Coronary artery (tissue), 2 donors: Measurements from ENCODE around the gene BTD.

Experiments used
- DNase-seq: peaks from one replicate; pipeline ENCODE4 v3.0.0-alpha.2; 2017; ENCODE audit warnings: low spot score
- H3K27ac ChIP-seq, 2 donors: fragments of 200-600 bp; sonication (generic); one replicate each; pipeline ENCODE4 v1.5.1; 2016 to 2019
- H3K4me3 ChIP-seq: fragments of 200-600 bp; sonication (generic); 2 replicates; pipeline ENCODE4 v1.5.1; 2016; ENCODE audit warnings: mild to moderate bottlenecking, moderate library complexity
- CTCF ChIP-seq: fragments of 200-600 bp; sonication (generic); IDR thresholded peaks from one replicate; pipeline ENCODE4 v1.5.1; 2019; ENCODE audit warnings: antibody characterized with exemption

The BTD gene

GRCh38 chr3:15679306-15679705 lies 77.8 kb downstream of the BTD start:
- no peak for TF ChIP-seq CTCF
- Histone ChIP-seq H3K4me3 (no peak overlapping the region), H3K27ac (no peak overlapping the region)
- DNase-seq = no peak

GRCh38 chr3:15681668-15682067 lies 80.1 kb downstream of the BTD start:
- H3K4me3 ChIP-seq = no peak overlapping the region
- TF ChIP-seq CTCF = no peak
- no peak overlapping the region for H3K27ac ChIP-seq
- no peak for DNase-seq

- H3K4me3 ChIP-seq = no peak overlapping the region
- no peak for TF ChIP-seq CTCF
- no peak overlapping the region for H3K27ac ChIP-seq
- no peak for DNase-seq
Observed at GRCh38 chr3:15682561-15683185, 81.1 kb downstream of the BTD start.

- DNase-seq = no peak
- no peak for TF ChIP-seq CTCF
- Histone ChIP-seq H3K27ac (no peak overlapping the region), H3K4me3 (no peak overlapping the region)
Observed at GRCh38 chr3:15683253-15683652, 81.7 kb downstream of the BTD start.

- TF ChIP-seq CTCF = no peak
- DNase-seq = no peak
- no peak overlapping the region for H3K27ac ChIP-seq
Observed at GRCh38 chr3:15685927-15686326, 84.4 kb downstream of the BTD start.

GRCh38 chr3:15690230-15690629 lies 88.7 kb downstream of the BTD start:
- H3K27ac ChIP-seq = no peak overlapping the region
- DNase-seq = no peak
- no peak for TF ChIP-seq CTCF
- H3K4me3 ChIP-seq = no peak overlapping the region

More at GRCh38 chr3:15685927-15686326, 84.4 kb downstream of the BTD start:
- no peak overlapping the region for H3K4me3 ChIP-seq

- Histone ChIP-seq H3K4me3 (no peak overlapping the region), H3K27ac (no peak overlapping the region)
- no peak for TF ChIP-seq CTCF
- no peak for DNase-seq
Observed at GRCh38 chr3:15690748-15691147, 89.2 kb downstream of the BTD start.
